Breast epithelium (tissue), 4 donors: ENCODE measurements around the gene SHTN1. TPM values are rescaled to one million over a fixed set of nuclear protein-coding genes. Genes with fewer than 3 reads are reported as not detected.

Experiments
- DNase-seq, 2 donors: peaks; one replicate each; pipeline ENCODE4 v3.0.0-alpha.2; 2019; ENCODE audit warnings: low spot score in 2 of 2
- H3K27ac ChIP-seq, 2 donors: fragments of 200-600 bp; sonication (generic) in 1 of 2; one replicate each; pipeline ENCODE4 v1.5.1; 2016 to 2019; ENCODE audit warnings: mild to moderate bottlenecking in 1 of 2
- H3K27me3 ChIP-seq, 2 donors: fragments of 200-600 bp; sonication (generic) in 1 of 2; one replicate each; pipeline versions ENCODE4 v1.5.1 to v1.6.0; 2017 to 2019; ENCODE audit warnings: control low read depth in 1 of 2, mild to moderate bottlenecking in 1 of 2
- H3K36me3 ChIP-seq: fragments of 200-600 bp; one replicate; pipeline ENCODE4 v1.5.1; 2019
- H3K4me1 ChIP-seq, 2 donors: fragments of 200-600 bp; sonication (generic); one replicate each; pipeline ENCODE4 v1.5.1; 2016 to 2019; ENCODE audit warnings: control low read depth in 1 of 2
- H3K4me3 ChIP-seq, 3 donors: fragments of 200-600 bp; sonication (generic); 1 replicate in 2 of 3; 2 replicates in 1 of 3; pipeline ENCODE4 v1.5.1; 2016 to 2019; ENCODE audit warnings: mild to moderate bottlenecking in 3 of 3, moderate library complexity in 2 of 3
- H3K9me3 ChIP-seq, 2 donors: fragments of 200-600 bp; sonication (generic) in 1 of 2; one replicate each; pipeline ENCODE4 v1.5.1; 2016 to 2019; ENCODE audit warnings: control low read depth in 1 of 2
- CTCF ChIP-seq, 3 donors: fragments of 450-650 bp; IDR thresholded peaks; one replicate each; pipeline ENCODE4 v1.5.1; 2016 to 2017; ENCODE audit warnings: antibody characterized with exemption in 3 of 3, mild to moderate bottlenecking in 3 of 3, moderate library complexity in 3 of 3
- POLR2A ChIP-seq: fragments of 450-650 bp; IDR thresholded peaks from one replicate; pipeline ENCODE4 v1.6.1; 2016; ENCODE audit warnings: antibody characterized with exemption, mild to moderate bottlenecking, moderate library complexity
- POLR2AphosphoS5 ChIP-seq, 3 donors: sonication (generic); formaldehyde crosslinking; IDR thresholded peaks; one replicate each; pipeline ENCODE4 v1.6.1; 2017; ENCODE audit warnings: antibody characterized with exemption in 3 of 3
- intact Hi-C: fragments of 100-400 bp; cut with DNase I; formaldehyde crosslinking; loops from one replicate; pipeline ENCODE4 v1.15.1; 2023; ENCODE audit warnings: low total_unique reads
- total RNA-seq, 3 donors: library from RNA; depleted of rRNA; stranded (reverse); fragments of >200 nt; gene quantifications; one replicate each; pipeline ENCODE4 v1.1.0, GENCODE V29; 2016

SHTN1 gene
- total RNA-seq, 3 donors from 2014 or later = 14.4 to 36.0 (median 17.8) TPM

GRCh38 chr10:116947841-116948529 lies 57.0 kb downstream of the SHTN1 start:
- Histone ChIP-seq H3K36me3 (no peaks in the 10 kb centered on the region), H3K27me3 (no peaks in the 10 kb centered on the region), H3K9me3 (no peaks in the 10 kb centered on the region), H3K4me3 (no peak overlapping the region), H3K27ac (no peak overlapping the region), H3K4me1 (no peaks in the 10 kb centered on the region)
- intact Hi-C loops = no loop called here
- TF ChIP-seq POLR2AphosphoS5 (IDR thresholded peaks at IDR 0.05) (no peak), POLR2A (no peak), CTCF (IDR thresholded peaks at IDR 0.05) (no peak)
- no peak for DNase-seq

GRCh38 chr10:116944911-116945310 lies 60.1 kb downstream of the SHTN1 start:
- Histone ChIP-seq H3K4me3 (no peak overlapping the region), H3K36me3 (no peaks in the 10 kb centered on the region), H3K9me3 (no peaks in the 10 kb centered on the region), H3K4me1 (no peaks in the 10 kb centered on the region), H3K27ac (no peak overlapping the region), H3K27me3 (no peaks in the 10 kb centered on the region)
- no peak for TF ChIP-seq POLR2A
- TF ChIP-seq POLR2AphosphoS5 (IDR thresholded peaks at IDR 0.05) = no peak
- no peak for TF ChIP-seq CTCF (IDR thresholded peaks at IDR 0.05)
- no peak for DNase-seq
- intact Hi-C loops = no loop called here

- no peaks in the 10 kb centered on the region for H3K27me3 ChIP-seq
- H3K27ac ChIP-seq = no peak overlapping the region
- peaks cover 2% of the 10 kb centered on the region for H3K36me3 ChIP-seq
- TF ChIP-seq CTCF (IDR thresholded peaks at IDR 0.05) (no peak), POLR2AphosphoS5 (IDR thresholded peaks at IDR 0.05) (no peak), POLR2A (no peak)
- no peaks in the 10 kb centered on the region for H3K4me1 ChIP-seq
- H3K4me3 ChIP-seq = no peak overlapping the region
- no peak for DNase-seq
- no peaks in the 10 kb centered on the region for H3K9me3 ChIP-seq
- intact Hi-C loops = no loop called here
Measured at GRCh38 chr10:116931806-116932205, 73.2 kb downstream of the SHTN1 start.

GRCh38 chr10:116926426-116926825 lies 78.6 kb downstream of the SHTN1 start:
- no peak for DNase-seq
- TF ChIP-seq POLR2A = no peak
- TF ChIP-seq POLR2AphosphoS5 (IDR thresholded peaks at IDR 0.05) = no peak
- no peak for TF ChIP-seq CTCF (IDR thresholded peaks at IDR 0.05)
- intact Hi-C loops = loop anchor here (10.0 kb wide), 1 partner anchor 978 kb away; no protein-coding TSS in a partner anchor
- H3K27ac ChIP-seq = no peak overlapping the region
- H3K4me1 ChIP-seq = no peaks in the 10 kb centered on the region
- peaks cover 3% of the 10 kb centered on the region for H3K36me3 ChIP-seq
- H3K27me3 ChIP-seq = no peaks in the 10 kb centered on the region
- no peak overlapping the region for H3K4me3 ChIP-seq
- H3K9me3 ChIP-seq = no peaks in the 10 kb centered on the region

- no peak overlapping the region for H3K27ac ChIP-seq
- H3K36me3 ChIP-seq = peaks cover 3% of the 10 kb centered on the region
- no peaks in the 10 kb centered on the region for H3K4me1 ChIP-seq
- H3K9me3 ChIP-seq = no peaks in the 10 kb centered on the region
- no peak overlapping the region for H3K4me3 ChIP-seq
- no peak for DNase-seq
- no peaks in the 10 kb centered on the region for H3K27me3 ChIP-seq
- TF ChIP-seq CTCF (IDR thresholded peaks at IDR 0.05) (no peak), POLR2A (no peak), POLR2AphosphoS5 (IDR thresholded peaks at IDR 0.05) (no peak)
- intact Hi-C loops = loop anchor here (10.0 kb wide), 1 partner anchor 980 kb away; no protein-coding TSS in a partner anchor
Measured at GRCh38 chr10:116925056-116925455, 79.9 kb downstream of the SHTN1 start.
